ENCODE data around the gene LCMT2.

LCMT2 gene

GRCh38 chr15:43275740-43276562, 54.4 kb downstream of the LCMT2 start:
- no peak for DNase-seq (ENCODE audit: extremely low spot score)
- TF ChIP-seq FOXK2 (IDR thresholded peaks at IDR 0.05) (no peak), ARNT (IDR thresholded peaks at IDR 0.05) (no peak), HDGF (IDR thresholded peaks at IDR 0.05; ENCODE audit: borderline replicate concordance) (no peak), LEF1 (IDR thresholded peaks at IDR 0.05; ENCODE audit: borderline replicate concordance) (no peak), NFRKB (IDR thresholded peaks at IDR 0.05) (no peak), FOXM1 (IDR thresholded peaks at IDR 0.05; ENCODE audit: borderline replicate concordance) (no peak), L3MBTL2 (conservative IDR thresholded peaks at IDR 0.05) (no peak), FOXA1 (IDR thresholded peaks at IDR 0.05) (no peak), ZNF384 (IDR thresholded peaks at IDR 0.05) (no peak), BHLHE40 (IDR thresholded peaks at IDR 0.05; ENCODE audit: borderline replicate concordance) (no peak), SUZ12 (IDR thresholded peaks at IDR 0.05) (no peak), PKNOX1 (IDR thresholded peaks at IDR 0.05) (no peak), TARDBP (IDR thresholded peaks at IDR 0.05) (no peak)
- ChIA-PET POLR2A (no interaction called here), CTCF (no interaction called here)

- DNase-seq (ENCODE audit: extremely low spot score) = no peak
- CTCF ChIA-PET = no interaction called here
- POLR2A ChIA-PET = no interaction called here
- TF ChIP-seq TARDBP (IDR thresholded peaks at IDR 0.05) (no peak), CTBP1 (IDR thresholded peaks at IDR 0.05; ENCODE audit: borderline replicate concordance) (no peak)
These were observed 56.2 kb downstream of the LCMT2 start for GRCh38 chr15:43274136-43274535.

Data from HEK293T (cell line).